ENCODE results near the gene SACM1L.

Gene SACM1L

DNA sequence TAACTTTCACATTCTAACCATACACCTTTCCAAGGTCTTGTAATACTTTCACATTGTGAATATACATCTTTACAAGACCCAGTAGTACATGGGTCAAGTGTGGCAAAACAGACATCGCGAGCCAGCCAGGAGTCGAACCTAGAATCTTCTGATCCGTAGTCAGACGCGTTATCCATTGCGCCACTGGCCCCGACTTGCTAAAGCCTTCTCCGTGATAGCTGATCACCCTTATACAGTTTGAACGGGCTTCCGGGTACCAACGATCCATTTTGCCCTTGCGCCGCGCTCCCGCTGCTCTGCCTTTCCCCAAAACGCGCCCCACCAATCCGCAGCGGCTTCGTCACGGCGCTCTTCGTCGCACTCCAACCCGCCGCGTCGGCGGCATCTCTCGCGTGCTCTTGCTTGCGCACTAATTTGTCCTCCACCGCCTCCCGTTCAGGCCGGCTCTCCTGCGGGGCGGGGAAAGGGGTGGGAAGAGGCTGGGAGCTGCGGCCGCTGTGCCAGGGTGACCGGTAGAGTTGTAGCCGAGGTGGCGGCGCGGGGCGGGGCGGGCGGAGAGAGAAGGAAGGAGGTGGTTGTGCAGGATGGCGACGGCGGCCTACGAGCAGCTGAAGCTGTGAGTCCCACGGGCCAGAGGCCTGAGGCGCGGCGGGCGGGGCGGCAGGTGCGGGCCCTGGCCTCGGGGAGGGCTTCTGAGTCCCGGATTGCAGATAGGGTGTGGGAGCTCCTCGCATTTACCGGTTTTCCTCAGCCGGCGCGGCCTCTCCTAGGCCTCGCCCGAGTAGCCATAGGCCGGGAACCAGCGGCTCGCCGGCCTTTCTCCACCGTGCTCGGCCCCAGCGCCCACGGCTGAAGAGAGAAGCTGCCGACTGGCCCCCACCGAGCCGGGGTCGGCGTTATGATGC, at the start of gene SACM1L:
TSS of gene SACM1L (plus strand) at position 515 of the 905 bp plus-strand sequence. CDS start at position 585, 70 bp downstream.
- peak within 1 kb of the TSS; percentile 62 for H3K4me3 ChIP-seq (replicated peaks; ENCODE audit: low read depth, low read length)
- peak; percentile 99 for DNase-seq (ENCODE audit: low read depth)
- TF ChIP-seq CTCF (IDR thresholded peaks at IDR 0.05; ENCODE audit: low read length, missing control alignments) = no peak

DNA sequence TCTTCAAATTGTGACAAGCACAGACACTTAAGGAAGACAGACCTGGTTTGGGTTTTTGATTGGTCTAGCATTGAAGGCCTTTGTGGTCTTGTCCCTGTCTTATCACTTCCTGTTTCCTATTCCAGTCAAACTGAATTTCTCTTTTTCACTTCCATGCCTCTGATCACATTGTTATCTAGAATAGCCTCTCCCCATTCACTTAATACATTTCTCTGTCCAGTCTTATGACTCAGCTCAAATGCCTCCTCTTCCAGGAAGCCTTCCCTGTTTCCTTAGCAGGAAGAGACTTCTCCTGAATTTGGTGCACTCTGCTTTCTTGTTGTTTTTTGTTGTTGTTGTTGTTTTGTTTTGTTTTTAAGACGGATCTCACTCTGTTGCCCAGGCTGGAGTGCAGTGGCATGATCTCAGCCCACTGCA, 49.1 kb upstream of the SACM1L start:
- no peak overlapping the region for H3K4me3 ChIP-seq (replicated peaks; ENCODE audit: low read depth, low read length)
- DNase-seq (ENCODE audit: low read depth) = no peak
- TF ChIP-seq CTCF (IDR thresholded peaks at IDR 0.05; ENCODE audit: low read length, missing control alignments) = no peak

DNA sequence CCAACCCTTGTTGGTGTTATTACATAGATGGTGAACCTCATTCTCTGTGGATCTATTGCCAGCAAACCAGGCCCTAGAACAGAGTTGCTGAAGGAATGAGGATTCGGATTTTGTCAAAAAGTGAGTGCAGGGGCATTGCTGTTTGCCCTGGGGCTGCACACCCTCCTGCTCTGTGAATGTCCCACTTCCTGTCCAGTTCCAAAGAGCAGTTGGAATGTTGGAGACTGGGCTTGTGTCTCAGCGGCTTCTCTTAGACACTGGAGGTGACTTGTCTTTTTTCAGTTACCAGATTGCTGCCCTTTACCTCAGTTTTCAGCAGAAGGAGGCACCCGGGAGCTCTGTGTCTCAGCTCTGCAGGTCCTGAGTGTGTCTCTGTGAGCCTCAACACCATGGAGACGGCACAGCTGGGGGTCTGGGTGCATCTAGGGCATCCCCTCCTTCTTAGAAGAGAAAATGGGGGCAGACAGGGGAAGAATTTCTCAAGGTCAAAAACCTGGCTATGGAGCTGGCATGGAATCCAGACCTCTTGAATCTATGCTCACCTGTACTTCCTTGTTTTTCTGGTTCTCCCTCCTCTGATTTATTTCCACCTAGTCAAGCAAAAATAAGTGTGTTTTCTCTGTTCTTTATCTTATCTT, 48.4 kb upstream of the SACM1L start:
- TF ChIP-seq CTCF (IDR thresholded peaks at IDR 0.05; ENCODE audit: low read length, missing control alignments) = no peak
- no peak overlapping the region for H3K4me3 ChIP-seq (replicated peaks; ENCODE audit: low read depth, low read length)
- DNase-seq (ENCODE audit: low read depth) = no peak

DNA sequence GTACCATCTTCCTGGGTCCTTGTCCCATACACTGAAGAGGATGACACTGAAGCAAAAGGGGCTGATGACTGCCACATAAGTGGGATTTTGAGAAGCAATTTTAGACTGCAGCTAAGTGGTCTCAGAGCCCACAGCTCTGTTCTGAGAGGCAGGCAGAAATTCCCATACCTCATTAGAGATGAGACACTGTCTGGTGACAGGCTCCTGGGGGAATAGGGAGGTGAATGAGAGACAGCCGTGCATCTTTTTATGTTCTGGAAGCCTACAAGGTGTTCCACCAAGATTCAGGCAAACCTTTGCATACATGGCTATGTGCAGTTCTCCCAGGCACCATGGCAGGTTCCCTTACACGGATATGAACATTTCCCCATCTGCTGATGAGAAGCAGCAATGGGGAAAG, 47.4 kb upstream of the SACM1L start:
- H3K4me3 ChIP-seq (replicated peaks; ENCODE audit: low read depth, low read length) = no peak overlapping the region
- DNase-seq (ENCODE audit: low read depth) = no peak
- TF ChIP-seq CTCF (IDR thresholded peaks at IDR 0.05; ENCODE audit: low read length, missing control alignments) = no peak

- no peak for TF ChIP-seq CTCF (IDR thresholded peaks at IDR 0.05; ENCODE audit: low read length, missing control alignments)
- DNase-seq (ENCODE audit: low read depth) = peak; percentile 65
- H3K4me3 ChIP-seq (replicated peaks; ENCODE audit: low read depth, low read length) = no peak overlapping the region
Observed at GRCh38 chr3:45642731-45643152, 46.5 kb upstream of the SACM1L start.

DNA sequence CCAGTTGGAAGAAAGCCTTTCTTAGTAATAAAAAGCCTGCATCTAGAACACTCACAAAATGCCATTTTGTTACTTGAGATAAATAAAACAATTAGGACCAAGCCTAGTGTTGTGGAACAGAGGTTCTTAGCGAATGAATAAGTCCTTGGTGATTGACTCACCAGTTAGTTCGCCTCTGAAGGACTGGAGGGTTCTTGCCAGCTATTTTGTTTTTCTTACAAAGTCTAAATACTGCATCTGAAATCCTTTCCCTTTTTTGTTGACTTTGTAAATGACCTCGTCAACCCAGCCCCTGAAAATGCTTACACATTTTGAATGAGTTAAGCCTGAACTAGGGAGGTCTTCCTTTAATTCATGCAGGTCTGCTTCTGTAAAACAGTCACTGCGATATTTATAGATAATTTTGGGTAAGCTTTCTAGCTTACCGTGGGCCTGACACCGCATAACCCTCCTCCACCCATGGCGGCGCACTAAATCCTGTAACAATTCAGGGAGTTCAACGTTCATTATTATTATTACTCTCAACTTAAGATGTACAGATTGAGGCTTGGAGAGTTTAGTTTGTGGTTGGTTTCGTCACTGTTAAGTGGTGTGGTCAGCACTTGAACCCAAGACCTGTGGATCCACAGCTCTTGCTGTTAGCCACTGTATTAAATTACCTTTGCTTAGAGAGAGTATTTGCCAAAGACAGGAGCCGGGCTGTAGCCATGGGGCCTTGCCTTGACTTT, 45.0 kb upstream of the SACM1L start:
- DNase-seq (ENCODE audit: low read depth) = peak; percentile 76
- no peak overlapping the region for H3K4me3 ChIP-seq (replicated peaks; ENCODE audit: low read depth, low read length)
- no peak for TF ChIP-seq CTCF (IDR thresholded peaks at IDR 0.05; ENCODE audit: low read length, missing control alignments)

Measured in fibroblast of pulmonary artery (primary cell).